HG03575 (cell line): ENCODE measurements around the gene PRKCE.

Experiments
- ATAC-seq: cut with Tn5 transposase; IDR thresholded peaks from one replicate; pipeline ENCODE4 v1.9.1; 2021; ENCODE audit not compliant: unreplicated experiment, insufficient number of reproducible peaks, low FRiP score; ENCODE audit errors: extremely low read depth

The PRKCE gene

DNA sequence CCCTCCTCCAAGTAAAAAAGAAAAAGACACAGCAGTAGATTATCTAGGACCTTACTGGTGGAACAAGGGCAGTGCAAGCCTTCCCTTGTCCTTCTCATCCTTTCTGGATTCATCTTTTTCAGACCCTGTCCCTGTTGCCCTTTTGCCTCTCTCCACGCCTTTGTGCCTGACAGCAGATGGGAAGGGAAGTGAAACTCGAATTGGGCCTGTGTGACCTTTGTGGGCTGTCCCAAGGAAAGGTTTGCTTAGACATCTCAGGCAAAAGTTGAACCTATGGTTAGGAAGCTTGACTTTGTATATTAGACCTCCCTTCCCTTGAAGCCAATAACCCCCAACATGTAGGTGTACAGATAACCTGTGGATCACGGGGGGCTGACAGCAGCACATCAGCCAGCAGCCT, 185.3 kb downstream of the PRKCE start:
- ATAC-seq = no peak

DNA sequence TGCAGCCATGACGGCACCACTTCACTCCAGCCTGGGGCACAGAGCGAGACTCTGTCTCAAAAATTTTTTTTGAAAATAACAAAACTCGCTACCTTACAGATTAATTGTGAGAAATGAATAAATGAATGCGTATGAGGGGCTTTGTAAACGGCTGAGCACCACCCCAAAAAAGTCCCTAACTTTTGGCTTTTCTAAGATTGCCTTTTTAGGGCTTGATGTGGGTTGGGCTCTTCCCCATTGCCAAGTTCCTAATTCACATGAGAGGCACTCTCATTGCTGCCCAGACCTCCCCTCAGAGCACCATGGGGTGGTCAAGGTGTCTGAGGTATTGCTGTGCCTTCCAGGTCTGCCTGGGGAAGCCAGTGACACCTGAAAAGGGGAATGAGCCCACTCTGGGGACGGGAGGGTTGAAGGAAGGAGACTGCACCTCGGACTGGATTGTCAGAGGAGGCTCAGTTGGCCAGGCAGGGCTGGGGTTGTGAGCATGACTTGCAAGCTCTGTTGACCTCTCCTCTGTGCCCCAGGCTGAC, 186.4 kb downstream of the PRKCE start:
- no peak for ATAC-seq

DNA sequence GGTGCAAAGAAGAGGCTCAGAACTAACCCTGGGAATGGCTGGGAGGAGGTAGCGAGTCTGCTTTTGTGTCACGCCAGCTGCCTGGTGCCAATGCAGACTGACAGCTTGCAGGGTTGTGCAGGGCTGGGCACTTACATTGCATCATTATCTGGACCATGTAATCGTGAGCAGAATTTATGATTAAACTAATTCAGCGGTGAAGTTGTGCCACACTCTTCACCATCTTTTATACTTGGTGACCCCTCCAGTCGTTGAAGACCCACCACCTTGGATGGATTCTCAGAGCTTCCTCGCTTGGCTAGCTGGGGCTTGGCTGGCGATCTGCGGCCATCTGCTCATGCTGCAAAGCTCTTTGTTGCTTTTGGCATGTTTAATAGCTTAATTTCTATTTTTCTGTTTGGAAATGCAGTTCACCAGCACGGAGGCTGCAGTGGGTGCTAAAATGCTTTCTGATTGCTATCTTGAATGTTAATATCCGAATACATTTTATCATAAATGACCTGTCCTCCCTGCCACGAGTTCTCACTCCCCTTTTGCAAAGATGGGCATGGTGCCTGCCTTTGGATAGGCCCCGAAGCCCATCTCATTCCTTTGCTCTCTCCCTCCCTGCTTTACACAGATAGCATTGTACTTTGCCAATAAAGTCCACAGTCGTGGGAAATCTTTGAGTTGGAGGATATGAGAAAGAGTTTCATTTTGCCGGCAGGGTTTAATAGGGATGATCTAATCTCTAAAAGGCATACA, 188.2 kb downstream of the PRKCE start:
- ATAC-seq = no peak

DNA sequence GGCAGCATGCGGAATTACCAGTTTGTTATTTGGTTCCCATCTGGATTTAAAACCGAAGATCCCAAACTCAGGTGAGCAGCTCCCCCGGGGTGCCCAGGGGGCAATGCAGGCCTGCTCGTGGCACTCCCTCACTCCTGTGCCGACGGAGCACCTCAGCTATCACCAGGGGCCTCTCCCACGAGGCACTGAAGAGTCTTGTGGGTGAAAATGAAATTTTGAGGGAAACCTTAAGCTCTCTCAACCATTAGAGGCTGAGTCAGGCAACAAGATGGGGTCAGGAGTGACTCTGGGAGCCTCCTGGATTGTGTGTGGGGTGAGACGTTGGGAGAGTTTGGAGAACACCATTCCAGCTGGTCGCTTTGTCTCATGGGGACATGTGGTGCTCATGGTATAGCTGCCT, 189.0 kb downstream of the PRKCE start:
- no peak for ATAC-seq

DNA sequence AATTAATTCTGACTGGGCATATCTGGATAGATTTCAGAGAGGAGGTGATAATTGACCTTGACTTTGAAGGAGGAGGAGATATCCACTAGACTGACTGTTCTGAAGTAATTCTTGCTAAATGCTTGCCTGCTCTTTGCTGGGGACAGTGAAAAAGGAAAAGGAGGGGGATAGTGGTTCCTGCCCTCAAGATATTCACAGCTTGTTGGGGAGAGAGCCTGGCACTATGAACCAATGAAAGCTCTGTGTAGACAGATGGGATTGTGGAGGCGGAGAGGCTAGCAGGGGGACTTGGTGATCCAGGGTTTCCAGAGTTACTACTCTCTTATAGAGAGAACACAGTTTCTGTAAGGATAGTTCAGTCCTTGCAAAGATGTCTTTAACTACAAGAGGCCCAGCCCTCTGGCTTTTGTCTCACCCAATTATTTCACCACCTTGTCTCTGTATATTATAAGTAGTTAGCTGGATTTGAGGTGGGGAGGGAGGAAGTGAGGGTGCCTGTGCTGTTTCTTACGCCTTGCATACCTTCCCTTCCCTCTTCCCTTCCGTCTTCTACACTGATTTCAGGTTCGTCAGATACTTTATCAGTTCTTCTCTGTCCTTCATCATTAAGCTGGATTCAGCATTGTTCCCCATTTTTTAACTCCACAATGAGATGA, 190.4 kb downstream of the PRKCE start:
- ATAC-seq = no peak

DNA sequence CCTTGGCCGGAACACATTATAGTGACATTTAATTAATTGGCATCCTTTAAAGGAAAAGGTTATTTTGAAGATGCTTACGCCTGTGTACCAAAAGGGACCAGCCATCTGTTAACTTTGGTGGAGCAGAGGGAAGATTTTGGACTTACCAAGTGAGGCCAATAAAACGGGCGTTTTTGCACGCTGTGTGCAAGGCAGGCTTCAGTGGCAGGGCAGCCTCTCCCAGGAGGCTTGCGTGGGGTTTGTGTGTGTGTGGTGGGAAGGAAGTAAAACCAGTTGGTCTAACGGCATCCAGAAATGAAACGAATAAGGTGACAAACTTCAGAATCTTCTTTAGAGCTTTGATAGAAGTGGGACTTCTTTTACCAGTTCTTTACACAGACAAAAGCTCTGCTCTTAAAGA, 191.7 kb downstream of the PRKCE start:
- ATAC-seq = peak; percentile 41

DNA sequence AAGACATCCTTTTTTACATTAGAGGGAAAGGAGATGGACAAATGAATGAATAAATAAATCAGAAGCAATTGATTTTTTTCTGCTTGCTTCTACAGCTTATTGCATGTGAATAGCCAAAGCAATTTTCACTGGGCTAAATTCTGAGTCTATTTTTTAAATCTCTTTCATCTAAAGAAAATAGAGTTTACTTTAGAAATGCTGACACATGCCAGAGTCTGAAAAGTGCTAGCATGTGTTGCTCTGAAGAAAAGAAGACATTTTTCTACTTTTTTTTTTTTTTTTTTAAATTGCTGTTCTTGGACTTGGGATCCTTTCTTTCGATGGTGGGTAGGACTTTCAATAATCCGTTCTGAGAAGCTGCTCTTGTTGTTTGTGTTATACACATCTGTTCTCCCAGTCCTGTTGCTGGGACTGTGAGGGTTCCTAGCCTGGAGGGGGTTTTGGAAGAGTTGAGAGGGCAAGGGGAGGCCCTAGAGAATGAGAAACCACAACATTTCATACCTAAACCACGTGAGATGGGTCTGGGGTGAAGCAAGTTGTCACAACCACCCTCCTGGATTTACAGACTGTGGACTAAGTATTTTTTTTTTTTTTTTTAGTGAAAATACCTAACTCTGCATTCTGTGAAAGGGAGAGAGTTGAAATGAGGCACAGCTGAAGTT, 193.5 kb downstream of the PRKCE start:
- ATAC-seq = no peak

DNA sequence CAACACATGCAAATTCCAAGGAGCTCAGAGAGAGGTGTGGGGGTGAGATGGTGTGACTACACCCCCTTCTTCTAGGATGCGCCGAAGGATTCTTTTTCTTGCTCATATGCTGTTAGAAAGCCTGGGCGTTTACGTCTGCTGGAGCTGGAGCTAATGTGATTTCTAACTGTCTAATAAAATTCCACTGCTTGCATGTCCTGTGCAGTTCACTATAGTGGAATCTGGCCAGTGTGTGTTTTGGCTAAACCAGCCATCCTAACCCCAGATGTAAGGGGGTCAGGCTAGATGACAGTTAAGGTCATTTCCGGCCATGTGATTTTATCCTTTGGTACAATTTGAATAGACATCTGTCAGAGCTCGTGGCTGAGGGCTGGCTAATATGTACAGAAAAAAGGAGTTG, 194.1 kb downstream of the PRKCE start:
- no peak for ATAC-seq

DNA sequence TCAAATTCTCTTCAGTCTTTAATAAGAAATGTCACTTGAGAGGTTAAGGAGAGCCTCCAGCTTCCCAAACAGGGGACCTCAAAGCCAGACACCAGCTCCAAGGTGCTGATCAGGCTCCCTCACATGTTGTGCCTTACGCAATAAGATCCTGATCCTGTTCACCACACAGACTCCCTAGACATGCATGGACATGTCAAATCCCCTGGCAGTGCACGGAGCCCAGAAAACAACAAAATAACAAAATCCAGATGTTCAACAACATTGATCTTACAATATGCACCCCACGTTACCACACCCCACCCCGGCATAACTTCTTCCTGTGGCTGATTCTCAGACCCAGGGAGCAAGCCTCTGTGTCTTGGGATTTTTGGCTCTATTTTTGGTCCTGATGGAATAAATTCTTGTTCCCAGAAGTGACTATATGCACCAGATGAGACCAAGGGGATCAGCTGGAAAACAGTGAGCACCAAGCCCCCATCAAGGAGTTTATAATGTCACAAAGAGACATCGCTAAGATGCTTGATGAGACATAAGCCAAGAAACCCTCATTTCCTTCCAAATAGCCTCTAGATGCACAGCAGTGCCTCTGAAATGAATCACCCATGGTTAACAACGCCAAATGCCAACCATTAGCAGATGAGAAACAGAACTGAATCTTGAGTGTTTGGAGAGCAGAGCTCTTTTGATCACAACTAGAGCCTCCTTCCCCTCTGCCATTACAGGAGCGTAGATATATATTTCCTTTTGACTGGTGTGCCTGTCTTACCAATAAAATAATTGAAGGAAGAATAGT, 198.2 kb downstream of the PRKCE start:
- ATAC-seq = no peak

DNA sequence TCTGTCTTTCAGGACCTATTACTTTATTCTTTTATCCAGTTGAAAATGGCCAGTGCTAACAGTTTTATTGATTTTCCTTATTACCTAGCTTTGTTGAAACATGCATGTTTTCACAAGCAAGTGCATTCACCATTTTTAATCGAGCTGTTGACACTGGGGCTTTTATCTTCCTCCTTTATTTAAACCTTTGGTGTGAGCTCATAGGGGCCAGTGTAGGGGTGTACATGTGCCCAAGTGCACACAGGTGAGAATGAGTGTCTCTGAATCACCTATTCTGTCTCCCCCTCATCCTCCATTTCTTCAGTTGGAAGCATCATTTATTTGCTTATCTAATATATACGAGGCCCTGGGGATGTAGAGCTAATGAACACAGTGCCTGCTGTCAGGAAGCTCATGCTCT, 199.1 kb downstream of the PRKCE start:
- ATAC-seq = no peak

DNA sequence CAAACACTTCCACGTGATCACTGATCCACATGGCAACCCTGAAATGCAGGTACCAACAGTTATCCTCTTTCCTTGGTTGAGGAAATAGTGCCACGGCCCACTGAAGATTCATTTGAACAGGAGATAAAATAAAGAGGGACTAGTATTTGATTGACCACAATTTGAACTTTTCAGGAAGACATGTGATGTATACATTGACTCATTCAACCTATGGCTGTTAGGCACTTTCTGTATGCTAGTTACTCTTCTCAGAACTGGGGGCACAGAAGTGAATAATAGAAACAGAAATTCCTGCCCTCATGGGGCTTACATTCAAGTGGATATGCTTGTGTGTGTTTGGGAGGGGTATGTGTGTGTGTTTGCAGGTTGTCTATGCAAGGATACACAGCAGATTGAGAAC, 199.6 kb downstream of the PRKCE start:
- no peak for ATAC-seq

DNA sequence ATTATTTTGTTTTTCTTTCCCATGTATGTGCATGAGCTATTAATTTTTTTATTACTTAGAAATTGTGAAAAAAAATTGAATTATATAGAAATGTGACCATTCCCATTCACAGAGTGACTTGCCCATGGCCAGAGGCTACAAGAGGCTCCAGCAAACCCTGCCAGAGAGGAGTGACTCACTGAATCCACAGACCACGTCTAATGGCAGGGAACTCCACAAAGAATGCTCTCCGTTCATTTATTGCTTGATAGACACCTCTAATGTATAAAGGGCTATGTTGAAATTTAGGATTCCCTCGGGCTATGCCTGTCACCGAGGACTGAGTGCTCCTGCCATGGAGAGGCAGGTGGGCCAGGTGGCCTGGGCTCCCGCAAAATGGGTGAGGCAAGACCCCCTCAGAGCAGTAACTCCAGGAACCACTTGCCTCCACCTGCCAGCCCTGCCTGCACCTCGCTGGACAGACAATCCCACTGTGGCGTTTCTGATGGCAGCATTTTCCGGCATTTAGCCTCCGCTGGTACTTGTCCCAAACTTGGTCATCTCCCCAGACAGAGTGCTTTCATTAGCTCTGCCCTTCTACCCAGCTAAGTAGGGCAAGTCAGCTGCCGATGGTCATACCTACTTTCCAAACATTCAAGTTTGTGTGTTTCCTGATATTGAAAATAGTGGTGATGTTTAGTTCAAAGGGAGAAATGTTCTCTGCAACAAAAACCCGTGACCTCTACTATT, 200.3 kb downstream of the PRKCE start:
- ATAC-seq = no peak

DNA sequence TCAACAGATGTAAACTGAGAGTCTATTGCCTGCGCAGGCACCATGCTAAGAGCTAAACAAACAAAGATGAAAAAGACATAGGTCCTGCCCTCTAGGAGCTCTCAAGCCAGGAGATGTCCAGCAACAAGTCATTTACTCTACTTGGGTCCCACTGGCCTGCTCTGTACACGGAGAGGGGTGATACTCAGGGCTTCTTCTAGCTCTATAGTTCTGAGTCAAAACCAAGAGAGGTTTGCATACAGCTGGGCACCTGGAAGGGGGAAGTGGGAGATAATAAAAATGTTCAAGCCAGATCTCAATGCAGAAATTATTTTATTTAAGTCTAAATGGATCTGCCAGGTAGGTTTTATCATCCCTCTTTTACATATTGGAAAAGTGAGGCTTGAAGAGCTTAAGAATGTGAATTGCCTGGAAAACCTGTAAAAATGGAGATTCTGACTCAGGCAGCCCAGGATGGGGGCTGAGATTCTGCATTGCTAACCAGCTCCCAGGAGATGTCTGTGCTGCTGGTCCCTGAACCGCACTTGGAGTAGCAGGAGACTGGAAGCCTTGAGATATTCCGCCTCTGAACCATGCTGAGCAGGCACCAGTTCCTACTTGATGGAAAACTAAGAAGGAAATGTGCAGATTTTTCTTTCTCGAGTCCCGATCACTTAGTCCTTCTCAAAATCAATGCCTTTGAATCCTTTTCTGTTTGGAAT, 201.1 kb downstream of the PRKCE start:
- ATAC-seq = no peak

DNA sequence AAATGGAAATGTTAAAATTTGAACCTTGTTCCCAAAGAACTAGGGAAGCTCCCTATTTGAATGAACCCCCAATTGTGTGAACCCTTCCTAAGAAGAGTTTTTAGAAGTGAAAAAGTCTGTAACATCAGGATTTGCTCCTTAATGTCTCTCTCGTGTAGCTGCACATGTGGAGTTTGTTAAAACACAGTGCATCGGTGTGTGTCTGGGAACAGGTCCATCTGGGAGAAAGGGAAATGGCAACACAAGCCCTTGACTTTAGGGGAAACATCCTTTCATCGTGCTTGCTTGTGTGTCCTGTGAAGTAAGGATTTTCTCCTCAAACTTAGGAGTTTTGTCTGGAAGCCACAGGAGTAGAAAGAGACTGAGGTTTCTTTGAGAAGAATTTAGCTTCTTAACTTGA, 203.9 kb downstream of the PRKCE start:
- no peak for ATAC-seq

DNA sequence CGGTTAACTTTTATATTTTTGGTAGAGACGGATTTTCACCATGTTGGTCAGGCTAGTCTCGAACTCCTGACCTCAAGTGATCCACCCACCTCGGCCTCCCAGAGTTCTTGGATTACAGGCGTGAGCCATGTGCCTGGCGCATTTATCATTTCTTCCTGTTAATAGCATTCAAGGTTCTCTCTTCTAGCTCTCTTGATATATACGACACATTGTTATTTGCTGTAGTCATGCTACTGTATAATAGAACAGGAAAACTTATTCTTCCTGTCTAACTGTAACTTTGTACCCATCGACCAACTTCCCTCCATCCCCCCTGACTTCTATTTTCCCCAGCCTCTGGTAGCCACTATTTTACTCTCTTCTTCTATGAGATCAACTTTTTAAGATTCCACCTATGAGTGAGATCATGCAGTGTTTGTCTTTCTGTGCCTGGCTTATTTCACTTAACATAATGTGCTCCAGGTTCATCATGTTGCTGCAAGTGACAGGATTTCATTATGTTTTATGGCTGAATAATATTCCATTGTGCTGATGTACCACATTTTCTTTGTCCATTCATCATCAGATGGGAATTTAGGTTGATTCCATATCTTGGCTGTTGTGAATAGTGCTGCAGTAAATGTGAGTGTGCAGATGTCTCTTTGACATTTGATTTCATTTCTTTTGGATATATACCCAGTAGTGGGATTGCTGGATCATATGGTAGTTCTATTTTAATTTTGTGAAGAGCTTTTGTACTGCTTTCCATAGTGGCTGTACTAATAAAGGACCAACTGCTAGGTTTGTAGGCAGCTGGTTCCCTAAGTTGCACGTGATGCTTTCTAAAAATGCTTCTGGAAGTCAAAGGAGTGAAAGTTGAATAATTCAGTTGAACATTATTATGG, 205.2 kb downstream of the PRKCE start:
- ATAC-seq = no peak

DNA sequence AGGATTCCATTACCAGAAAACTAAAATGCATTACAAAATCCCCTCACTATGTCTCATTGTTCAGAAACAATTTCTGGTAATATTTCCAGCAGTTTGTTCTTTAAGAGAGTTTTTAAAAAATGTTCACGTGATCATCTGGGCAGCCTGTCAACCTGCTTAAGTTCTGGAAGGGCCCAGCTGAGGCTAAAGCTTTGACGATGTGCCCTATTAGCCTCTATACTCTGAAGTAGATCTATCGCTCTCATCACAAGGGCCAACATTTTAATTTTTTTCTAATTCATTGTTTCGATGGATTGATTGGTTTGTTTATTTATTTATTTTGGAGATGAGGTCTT, 205.8 kb downstream of the PRKCE start:
- ATAC-seq = no peak

DNA sequence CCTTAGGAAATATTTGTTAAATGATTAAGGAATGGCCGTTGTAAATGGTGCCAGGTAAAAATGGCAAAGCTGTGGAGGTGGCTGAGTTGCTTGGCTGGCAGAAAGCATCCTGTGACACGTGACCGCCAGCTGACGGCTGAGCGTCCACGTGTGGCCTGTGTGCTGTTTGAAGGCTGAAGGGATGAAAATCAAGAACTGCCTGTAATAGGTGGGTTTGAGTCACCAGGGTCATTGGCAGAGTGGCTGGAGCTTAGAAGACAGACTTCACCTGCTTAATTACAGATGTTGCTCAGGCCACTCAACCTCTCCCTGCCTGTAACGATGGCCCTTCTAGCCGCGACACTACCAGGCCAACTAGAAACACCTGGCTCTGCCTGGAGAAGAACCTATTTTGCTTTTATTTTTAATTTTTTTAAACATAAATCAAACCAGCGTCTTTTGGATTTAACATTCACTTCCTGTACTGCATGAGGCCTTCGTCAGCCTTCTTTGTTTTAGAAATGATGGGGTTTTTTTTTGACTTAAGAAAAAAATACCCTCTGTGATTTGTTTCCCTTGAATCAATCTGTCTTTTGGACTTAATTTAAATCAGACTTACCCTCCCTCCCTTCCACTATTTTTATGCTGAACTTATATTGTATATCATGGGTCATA, 206.5 kb downstream of the PRKCE start:
- no peak for ATAC-seq
